ENCODE data around the gene LAMA5.

LAMA5 gene

GRCh38 chr20:62413896-62414481 is 46.9 kb upstream of the LAMA5 start:
- Histone ChIP-seq H4K20me1 (ENCODE audit: low read depth, low read length) (no peaks in the 10 kb centered on the region), H3K79me2 (ENCODE audit: insufficient read depth, low read length) (no peaks in the 10 kb centered on the region), H3K4me2 (ENCODE audit: low read depth, low read length, poor library complexity, severe bottlenecking) (no peak overlapping the region), H3K9ac (ENCODE audit: low read length) (no peak overlapping the region), H3K27me3 (ENCODE audit: low read length) (no peaks in the 10 kb centered on the region), H3F3A (ENCODE audit: insufficient read depth) (no peaks in the 10 kb centered on the region), H3K9me2 (replicated peaks; ENCODE audit: insufficient read depth, low read length) (no peaks in the 10 kb centered on the region), H3K9me3 (ENCODE audit: insufficient read depth, low read length) (no peaks in the 10 kb centered on the region), H3K27ac (ENCODE audit: low read depth, low read length) (no peak overlapping the region), H3K4me3 (ENCODE audit: insufficient read depth, low read length, poor library complexity, severe bottlenecking) (no peak overlapping the region), H2AFZ (ENCODE audit: low read depth, low read length, severe bottlenecking) (no peak overlapping the region), H3K36me3 (ENCODE audit: low read length) (no peaks in the 10 kb centered on the region)
- TF ChIP-seq, protein P1, sequence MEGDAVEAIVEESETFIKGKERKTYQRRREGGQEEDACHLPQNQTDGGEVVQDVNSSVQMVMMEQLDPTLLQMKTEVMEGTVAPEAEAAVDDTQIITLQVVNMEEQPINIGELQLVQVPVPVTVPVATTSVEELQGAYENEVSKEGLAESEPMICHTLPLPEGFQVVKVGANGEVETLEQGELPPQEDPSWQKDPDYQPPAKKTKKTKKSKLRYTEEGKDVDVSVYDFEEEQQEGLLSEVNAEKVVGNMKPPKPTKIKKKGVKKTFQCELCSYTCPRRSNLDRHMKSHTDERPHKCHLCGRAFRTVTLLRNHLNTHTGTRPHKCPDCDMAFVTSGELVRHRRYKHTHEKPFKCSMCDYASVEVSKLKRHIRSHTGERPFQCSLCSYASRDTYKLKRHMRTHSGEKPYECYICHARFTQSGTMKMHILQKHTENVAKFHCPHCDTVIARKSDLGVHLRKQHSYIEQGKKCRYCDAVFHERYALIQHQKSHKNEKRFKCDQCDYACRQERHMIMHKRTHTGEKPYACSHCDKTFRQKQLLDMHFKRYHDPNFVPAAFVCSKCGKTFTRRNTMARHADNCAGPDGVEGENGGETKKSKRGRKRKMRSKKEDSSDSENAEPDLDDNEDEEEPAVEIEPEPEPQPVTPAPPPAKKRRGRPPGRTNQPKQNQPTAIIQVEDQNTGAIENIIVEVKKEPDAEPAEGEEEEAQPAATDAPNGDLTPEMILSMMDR (IDR thresholded peaks at IDR 0.05; ENCODE audit: insufficient read depth, low read length, poor library complexity, severe bottlenecking), result peak; percentile 9
- TF ChIP-seq EZH2phosphoT487 (conservative IDR thresholded peaks at IDR 0.05; ENCODE audit: low read length), result no peak

DNA sequence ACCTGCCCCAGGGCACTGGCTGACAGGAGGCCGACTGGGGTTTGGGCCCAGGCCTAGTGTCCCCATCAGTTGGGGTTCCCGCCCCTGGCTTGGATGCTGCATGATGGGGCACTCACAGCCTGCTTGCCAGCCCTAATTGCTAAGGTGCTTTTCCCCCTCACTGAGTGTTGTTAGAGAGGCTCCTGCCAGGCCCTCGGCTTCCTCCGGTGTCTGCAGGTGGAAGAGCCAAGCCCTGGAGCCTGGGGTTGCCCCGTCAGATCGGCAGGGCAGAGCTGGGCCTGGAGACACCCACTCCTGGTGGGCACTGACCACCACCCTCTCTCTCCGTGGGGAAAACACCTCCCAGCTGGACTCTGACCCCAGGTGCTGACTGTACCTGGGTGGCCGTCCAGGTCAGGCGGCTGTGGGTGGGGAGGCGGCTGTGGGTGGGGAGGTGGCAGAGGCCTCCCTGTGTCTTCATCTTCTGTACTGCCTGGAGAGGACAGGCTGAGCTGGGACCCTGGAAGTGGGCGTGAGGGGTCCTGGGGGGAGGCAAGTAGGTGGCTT is 46.0 kb upstream of the LAMA5 start:
- H3K9me3 ChIP-seq (ENCODE audit: insufficient read depth, low read length), result no peaks in the 10 kb centered on the region
- H3K9ac ChIP-seq (ENCODE audit: low read length), result no peak overlapping the region
- no peak for TF ChIP-seq EZH2phosphoT487 (conservative IDR thresholded peaks at IDR 0.05; ENCODE audit: low read length)
- TF ChIP-seq, protein P1 (IDR thresholded peaks at IDR 0.05; ENCODE audit: insufficient read depth, low read length, poor library complexity, severe bottlenecking), result no peak
- no peaks in the 10 kb centered on the region for H3K9me2 ChIP-seq (replicated peaks; ENCODE audit: insufficient read depth, low read length)
- H2AFZ ChIP-seq (ENCODE audit: low read depth, low read length, severe bottlenecking), result no peak overlapping the region
- no peaks in the 10 kb centered on the region for H3F3A ChIP-seq (ENCODE audit: insufficient read depth)
- H3K4me2 ChIP-seq (ENCODE audit: low read depth, low read length, poor library complexity, severe bottlenecking), result no peak overlapping the region
- H3K27me3 ChIP-seq (ENCODE audit: low read length), result no peaks in the 10 kb centered on the region
- H3K27ac ChIP-seq (ENCODE audit: low read depth, low read length), result no peak overlapping the region
- no peaks in the 10 kb centered on the region for H3K79me2 ChIP-seq (ENCODE audit: insufficient read depth, low read length)
- no peaks in the 10 kb centered on the region for H3K36me3 ChIP-seq (ENCODE audit: low read length)
- H4K20me1 ChIP-seq (ENCODE audit: low read depth, low read length), result no peaks in the 10 kb centered on the region
- no peak overlapping the region for H3K4me3 ChIP-seq (ENCODE audit: insufficient read depth, low read length, poor library complexity, severe bottlenecking)

DNA sequence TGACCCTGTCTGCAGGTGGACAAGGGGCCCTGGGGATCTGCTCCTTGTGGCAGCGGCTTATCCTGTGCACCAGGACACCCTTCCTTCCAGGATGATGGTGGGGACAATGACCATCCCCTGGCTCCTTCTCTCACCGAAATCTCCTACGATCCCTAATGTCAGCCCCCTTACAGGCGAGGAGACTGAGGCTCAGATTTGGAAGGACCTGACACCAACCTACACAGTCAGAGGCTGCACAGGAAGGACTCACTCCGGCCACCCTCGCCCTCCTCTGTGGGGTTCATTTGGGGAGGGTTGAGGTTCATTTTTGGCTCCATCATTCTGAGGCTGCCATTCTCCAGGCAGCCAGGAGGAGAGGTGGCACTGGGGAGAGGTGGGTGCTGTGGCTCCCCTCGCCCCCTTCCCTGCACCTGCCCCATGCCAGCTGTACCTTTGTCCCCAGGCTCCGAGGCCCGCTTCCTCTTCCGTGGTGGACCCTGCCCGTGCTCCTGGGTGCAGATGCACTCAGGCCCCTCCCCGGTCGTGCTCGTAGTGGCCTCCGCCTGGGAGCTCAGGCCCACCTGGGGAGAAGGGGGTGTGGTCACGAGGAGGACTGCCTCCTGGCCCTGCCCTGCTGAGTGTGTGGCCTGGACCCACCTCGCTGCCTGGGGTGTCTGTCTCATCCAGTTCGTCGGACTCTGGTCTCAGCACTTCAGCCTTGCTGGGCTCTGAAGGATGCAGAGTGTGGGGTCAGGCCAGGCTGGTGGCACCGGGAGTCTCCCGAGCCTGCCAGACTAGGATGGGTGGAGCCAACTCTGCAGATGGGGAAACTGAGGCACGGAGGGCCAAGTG is 45.3 kb upstream of the LAMA5 start:
- no peak overlapping the region for H3K9ac ChIP-seq (ENCODE audit: low read length)
- H3K4me2 ChIP-seq (ENCODE audit: low read depth, low read length, poor library complexity, severe bottlenecking), result no peak overlapping the region
- H3F3A ChIP-seq (ENCODE audit: insufficient read depth), result no peaks in the 10 kb centered on the region
- H3K36me3 ChIP-seq (ENCODE audit: low read length), result no peaks in the 10 kb centered on the region
- no peaks in the 10 kb centered on the region for H4K20me1 ChIP-seq (ENCODE audit: low read depth, low read length)
- TF ChIP-seq, protein P1 (IDR thresholded peaks at IDR 0.05; ENCODE audit: insufficient read depth, low read length, poor library complexity, severe bottlenecking), result no peak
- no peak for TF ChIP-seq EZH2phosphoT487 (conservative IDR thresholded peaks at IDR 0.05; ENCODE audit: low read length)
- H3K4me3 ChIP-seq (ENCODE audit: insufficient read depth, low read length, poor library complexity, severe bottlenecking), result no peak overlapping the region
- no peaks in the 10 kb centered on the region for H3K27me3 ChIP-seq (ENCODE audit: low read length)
- H3K9me2 ChIP-seq (replicated peaks; ENCODE audit: insufficient read depth, low read length), result no peaks in the 10 kb centered on the region
- H2AFZ ChIP-seq (ENCODE audit: low read depth, low read length, severe bottlenecking), result no peak overlapping the region
- no peaks in the 10 kb centered on the region for H3K79me2 ChIP-seq (ENCODE audit: insufficient read depth, low read length)
- no peaks in the 10 kb centered on the region for H3K9me3 ChIP-seq (ENCODE audit: insufficient read depth, low read length)
- no peak overlapping the region for H3K27ac ChIP-seq (ENCODE audit: low read depth, low read length)

Measured in SU-DHL-6 (cell line).